HG02678 (cell line): ENCODE measurements around the gene PDE1C.

ENCODE experiments used
- ATAC-seq: cut with Tn5 transposase; IDR thresholded peaks from one replicate; pipeline ENCODE4 v1.9.1; 2021; ENCODE audit warnings: mild to moderate bottlenecking, moderate library complexity; ENCODE audit not compliant: unreplicated experiment

PDE1C gene

GRCh38 chr7:31788445-31788844 is 281.8 kb downstream of the PDE1C start:
- peak; percentile 74 for ATAC-seq

DNA sequence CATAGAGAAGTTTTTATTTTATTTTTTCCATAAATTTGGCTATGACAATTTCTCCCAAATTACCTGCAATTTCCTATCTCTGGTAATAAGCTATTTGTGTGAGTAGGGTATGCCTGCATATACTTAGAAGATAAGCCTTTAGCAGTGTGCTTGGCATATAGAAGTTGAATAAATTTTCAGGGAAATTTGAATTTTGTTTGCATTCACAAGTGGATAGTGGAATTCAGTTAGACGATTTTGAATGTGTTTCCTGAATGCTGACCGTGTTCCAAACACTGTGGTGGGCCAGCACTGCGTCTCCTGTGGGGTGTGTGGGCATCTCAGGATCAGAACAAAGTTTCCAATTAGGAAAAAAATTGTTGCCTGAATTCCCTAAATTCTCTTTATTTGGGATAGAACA is 283.9 kb downstream of the PDE1C start:
- no peak for ATAC-seq

DNA sequence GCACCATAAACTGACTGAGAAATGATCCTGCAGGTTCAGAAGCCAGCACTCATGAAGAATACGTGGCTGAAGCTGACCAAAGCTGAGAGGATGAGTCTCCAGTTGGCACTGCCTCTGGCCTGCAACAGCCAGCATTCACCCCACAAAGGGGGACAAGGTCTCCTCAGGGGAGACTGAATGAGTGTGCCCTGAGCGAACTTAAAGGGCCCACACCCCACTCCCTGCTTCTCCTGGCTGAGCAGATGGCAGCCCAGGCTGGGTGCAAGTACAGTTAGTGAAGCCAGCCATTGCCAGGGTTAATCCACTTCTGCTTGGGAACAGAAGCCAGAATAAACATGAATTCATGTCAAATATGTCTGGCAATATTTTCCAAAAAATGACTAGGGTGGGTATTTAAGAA is 285.1 kb downstream of the PDE1C start:
- no peak for ATAC-seq

DNA sequence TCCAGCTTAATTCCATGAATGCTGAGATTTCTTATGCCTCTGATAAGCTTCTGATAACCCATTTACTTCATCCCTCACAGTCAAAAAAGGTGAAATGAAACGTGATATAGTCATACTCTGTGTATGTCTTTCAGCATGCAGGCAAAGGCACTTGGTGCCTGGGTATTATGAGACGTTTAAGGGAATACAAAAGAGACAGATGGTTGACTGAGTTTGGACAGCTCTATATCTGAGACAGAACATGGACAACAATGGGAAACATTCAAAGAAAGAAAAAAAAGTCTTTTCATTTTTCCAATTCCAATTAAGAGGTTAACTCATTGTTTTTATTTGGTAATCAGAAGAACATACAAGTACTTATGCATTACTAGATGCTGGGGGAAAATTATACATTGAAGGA is 287.0 kb downstream of the PDE1C start:
- ATAC-seq = no peak

- ATAC-seq = peak; percentile 85
Measured at GRCh38 chr7:31782411-31782991, 287.7 kb downstream of the PDE1C start.

DNA sequence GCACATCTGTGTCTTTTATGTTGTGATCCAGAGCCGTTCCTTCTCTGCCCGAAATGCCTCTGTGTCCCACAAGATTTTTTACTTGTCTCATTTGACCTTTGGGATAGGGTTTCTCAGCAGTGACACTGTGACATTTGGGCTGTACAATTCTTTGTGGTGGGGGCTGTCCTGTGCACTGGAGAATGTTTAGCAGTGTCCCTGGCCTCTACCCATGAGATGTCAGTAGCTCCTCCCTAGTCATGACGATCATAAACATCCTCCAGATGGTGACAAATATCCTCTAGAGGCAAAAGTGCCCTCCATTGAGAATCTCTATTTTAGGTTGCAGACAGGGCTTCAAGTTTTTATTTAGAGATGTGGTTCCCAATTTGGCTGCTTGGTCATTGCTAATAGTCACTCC is 291.9 kb downstream of the PDE1C start:
- ATAC-seq = no peak

DNA sequence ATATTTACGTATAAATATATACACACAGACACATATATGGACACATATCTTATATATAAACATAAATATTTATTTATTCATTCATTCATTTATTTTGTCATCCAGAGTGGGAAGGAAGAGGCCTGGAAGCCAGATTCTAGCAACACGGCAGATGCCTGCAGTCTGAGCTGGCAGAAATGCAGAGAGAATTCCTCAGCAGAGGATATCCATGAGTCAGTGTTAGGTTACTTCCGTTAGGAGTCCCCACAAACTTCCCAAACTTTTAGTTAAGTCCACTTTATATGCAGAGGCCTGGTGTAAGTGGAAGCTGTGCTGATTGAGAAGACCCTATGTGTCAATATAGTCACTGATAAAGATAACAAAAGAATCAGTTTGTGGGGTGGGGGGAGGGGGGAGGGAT is 293.6 kb downstream of the PDE1C start:
- ATAC-seq = no peak

- ATAC-seq = no peak
Measured at GRCh38 chr7:31775556-31775955, 294.7 kb downstream of the PDE1C start.

- ATAC-seq = no peak
Measured at GRCh38 chr7:31772211-31772610, 298.0 kb downstream of the PDE1C start.

DNA sequence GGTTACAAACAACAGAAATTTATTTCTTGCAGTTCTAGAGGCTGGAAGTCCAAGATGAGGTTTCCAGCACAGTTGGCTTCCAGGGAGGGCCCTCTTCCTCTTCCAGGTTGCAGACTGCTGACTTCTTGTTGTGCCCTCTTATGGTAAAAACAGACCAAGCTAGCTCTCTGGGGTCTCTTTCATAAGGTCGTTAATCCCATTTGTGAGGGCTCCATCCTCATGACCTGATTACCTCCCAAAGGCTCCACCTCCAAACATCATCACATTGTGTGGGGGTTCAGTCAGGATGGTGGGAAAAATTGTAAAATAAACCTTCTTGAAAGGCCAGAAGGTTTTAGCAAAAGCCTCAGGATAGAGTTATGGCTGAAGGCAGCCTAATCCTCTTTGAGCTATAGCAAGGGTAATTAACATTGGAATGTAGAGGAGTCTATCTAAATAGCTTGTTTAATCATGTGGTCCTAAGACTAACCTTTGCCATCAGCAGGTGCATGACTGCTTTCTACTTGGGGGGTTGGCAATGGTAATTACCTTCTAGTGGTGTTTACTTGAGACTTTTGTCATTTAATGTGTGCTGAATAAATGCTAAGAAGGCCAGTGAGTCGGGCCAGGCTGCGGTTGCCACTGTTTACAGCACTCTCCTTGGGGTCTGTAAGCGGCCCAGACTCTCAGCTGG is 302.4 kb downstream of the PDE1C start:
- no peak for ATAC-seq

GRCh38 chr7:31764462-31764861 is 305.7 kb downstream of the PDE1C start:
- ATAC-seq = no peak

DNA sequence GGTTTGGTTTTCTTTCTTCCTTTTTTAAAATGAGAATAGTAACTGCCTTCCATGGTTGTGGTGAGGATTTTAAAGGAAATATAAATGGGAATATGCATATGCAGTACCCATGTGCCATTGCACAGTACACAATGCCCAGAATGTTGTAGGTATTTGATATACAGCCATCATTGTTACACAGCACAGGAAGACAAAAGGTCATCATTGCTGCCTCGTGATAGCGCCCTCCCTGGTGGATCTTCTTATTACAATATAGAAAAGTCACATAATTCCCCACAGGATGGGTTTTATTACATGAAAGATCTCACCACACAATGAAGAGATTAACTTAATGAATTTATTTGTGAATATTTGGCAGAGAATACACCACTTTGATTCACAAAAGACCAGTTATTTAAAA is 306.7 kb downstream of the PDE1C start:
- no peak for ATAC-seq

DNA sequence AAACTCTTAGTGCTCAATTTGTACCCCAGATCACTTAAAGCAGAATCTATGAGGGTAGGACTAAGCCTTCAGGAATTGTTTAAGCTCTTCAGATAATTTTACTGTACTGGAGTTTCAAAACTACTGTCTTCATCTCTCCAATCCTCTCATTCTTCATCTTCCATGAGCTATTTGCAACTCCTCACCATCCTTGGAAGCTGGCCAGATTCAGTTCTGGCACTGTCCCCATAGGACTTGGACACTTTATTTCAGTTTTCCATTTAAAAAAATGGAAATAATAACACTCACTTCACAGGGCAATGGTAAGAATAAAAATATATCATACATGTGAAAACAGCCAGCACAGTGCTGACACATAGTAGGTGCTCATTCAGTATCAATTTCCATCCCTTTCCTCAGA is 308.6 kb downstream of the PDE1C start:
- no peak for ATAC-seq

GRCh38 chr7:31758755-31759154 is 311.5 kb downstream of the PDE1C start:
- no peak for ATAC-seq

GRCh38 chr7:31751726-31752125 is 318.5 kb downstream of the PDE1C start:
- no peak for ATAC-seq

GRCh38 chr7:31748084-31748483 is 322.1 kb downstream of the PDE1C start:
- ATAC-seq = no peak

DNA sequence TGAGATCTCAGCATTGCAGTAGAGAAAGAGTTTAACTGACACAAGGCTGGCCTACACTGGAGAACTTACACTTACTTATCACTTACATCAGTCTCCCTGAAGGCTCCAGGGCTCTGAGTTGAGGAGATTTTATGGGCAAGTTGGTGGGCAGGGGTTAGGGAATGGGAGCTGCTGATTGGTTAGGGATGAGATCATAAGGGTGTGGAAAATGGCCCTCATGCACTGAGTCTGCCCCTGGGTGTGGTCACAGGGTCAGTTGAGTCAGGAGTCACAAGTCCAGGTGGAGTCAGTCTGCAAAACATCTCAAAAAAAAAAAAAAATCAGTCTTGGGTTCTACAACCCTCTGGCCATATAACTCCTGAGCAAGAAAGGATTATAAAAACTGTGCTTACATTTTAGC is 322.7 kb downstream of the PDE1C start:
- ATAC-seq = no peak

GRCh38 chr7:31744294-31744874 is 325.8 kb downstream of the PDE1C start:
- peak; percentile 88 for ATAC-seq

DNA sequence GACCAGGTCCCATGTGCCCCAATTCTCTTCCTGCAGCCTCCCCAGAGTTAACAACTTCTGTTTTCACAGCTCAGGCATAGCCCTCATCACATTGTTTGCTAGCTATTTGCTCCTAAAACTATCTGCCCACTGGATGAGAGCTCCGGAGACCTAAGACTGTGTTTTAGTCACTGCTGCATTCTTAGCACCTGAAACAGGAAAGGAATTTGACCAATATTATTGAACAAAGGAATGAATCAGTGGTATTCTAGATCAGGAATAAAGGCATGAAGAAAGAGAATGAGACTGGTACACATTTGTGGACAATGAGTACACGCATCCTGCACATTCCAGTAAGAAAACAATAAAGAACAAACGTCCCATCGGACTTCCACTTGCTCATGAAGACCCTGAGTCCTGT is 328.4 kb downstream of the PDE1C start:
- ATAC-seq = no peak

- ATAC-seq = no peak
Measured at GRCh38 chr7:31735991-31736982, 333.9 kb downstream of the PDE1C start.

- ATAC-seq = no peak
Measured at GRCh38 chr7:31734456-31734855, 335.8 kb downstream of the PDE1C start.
